Ishikawa (cell line): ENCODE data around the gene MAMDC4.

ENCODE experiments used
- CEBPB ChIP-seq: IDR thresholded peaks from 2 replicates; pipeline ENCODE4 v1.6.1; 2012
- CREB1 ChIP-seq: IDR thresholded peaks from 2 replicates; pipeline ENCODE4 v1.6.1; 2012; ENCODE audit warnings: low read depth
- EGR1 ChIP-seq: IDR thresholded peaks from 2 replicates; pipeline ENCODE4 v1.6.1; 2012
- EP300 ChIP-seq: IDR thresholded peaks from 2 replicates; pipeline ENCODE4 v1.6.1; 2012; ENCODE audit warnings: borderline replicate concordance
- FOXM1 ChIP-seq: IDR thresholded peaks from 2 replicates; pipeline ENCODE4 v1.6.1; 2012; ENCODE audit warnings: low read depth, borderline replicate concordance
- NFIC ChIP-seq: IDR thresholded peaks from 2 replicates; pipeline ENCODE4 v1.6.1; 2012
- RAD21 ChIP-seq: IDR thresholded peaks from 2 replicates; pipeline ENCODE4 v1.6.1; 2012; ENCODE audit warnings: low read depth
- TAF1 ChIP-seq: IDR thresholded peaks from 2 replicates; pipeline ENCODE4 v1.6.1; 2012; ENCODE audit warnings: low read depth, mild to moderate bottlenecking
- TCF12 ChIP-seq: IDR thresholded peaks from 2 replicates; pipeline ENCODE4 v1.6.1; 2012; ENCODE audit warnings: low read depth
- TEAD4 ChIP-seq: IDR thresholded peaks from 2 replicates; pipeline ENCODE4 v1.6.1; 2012
- USF1 ChIP-seq: IDR thresholded peaks from 2 replicates; pipeline ENCODE4 v1.6.1; 2012
- YY1 ChIP-seq: IDR thresholded peaks from 2 replicates; pipeline ENCODE4 v1.6.1; 2012; ENCODE audit warnings: low read depth
- ZBTB7A ChIP-seq: IDR thresholded peaks from 2 replicates; pipeline ENCODE4 v1.6.1; 2012; ENCODE audit warnings: low read depth
- TF ChIP-seq, protein P1 (sequence below): IDR thresholded peaks from 2 replicates; pipeline ENCODE4 v1.6.1; 2012
- TF ChIP-seq, protein P2 (sequence below): IDR thresholded peaks from 2 replicates; pipeline ENCODE4 v1.6.1; 2012; ENCODE audit warnings: low read depth, mild to moderate bottlenecking

Gene MAMDC4

DNA sequence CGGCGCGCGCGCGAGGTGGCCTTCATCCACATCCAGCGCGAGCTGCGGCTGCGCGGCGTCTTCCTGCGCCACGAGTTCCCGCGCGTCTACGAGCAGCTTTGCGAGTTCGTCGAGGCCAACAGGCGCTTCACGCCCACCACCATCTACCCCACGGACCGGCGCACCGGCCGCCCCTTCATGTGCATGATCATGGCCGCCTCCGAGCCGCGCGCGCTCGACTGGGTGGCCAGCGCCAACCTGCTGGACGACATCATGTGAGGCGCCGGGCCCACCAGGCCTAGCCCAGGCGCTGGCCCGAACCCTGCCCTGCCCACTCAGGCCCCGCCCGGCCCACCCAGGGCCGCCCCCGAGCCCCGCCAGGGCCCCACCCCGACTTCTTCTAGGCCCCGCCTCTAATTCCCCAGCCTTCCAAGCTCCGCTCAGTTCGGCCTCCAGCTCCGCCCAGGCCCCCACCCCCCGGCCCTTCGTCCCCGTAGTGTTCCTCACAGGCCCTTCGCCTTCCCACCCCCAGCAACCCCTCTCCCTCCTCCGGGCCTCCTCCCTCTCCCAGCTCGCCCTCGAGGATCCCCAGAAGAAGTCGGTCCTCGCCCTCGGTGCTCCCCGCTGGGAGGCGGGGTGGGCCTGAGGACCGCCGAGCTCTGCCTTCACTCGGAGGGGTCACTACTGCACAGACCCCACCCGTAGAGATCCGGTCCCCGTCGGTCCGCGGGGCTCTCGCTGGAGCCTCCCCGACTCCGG lies 4.9 kb upstream of the MAMDC4 start:
- no peak for TF ChIP-seq EP300
- no peak for TF ChIP-seq ZBTB7A
- no peak for TF ChIP-seq RAD21
- TF ChIP-seq USF1 = peak; percentile 48; the same call in 1 of the 2 replicates
- TF ChIP-seq, protein P1, sequence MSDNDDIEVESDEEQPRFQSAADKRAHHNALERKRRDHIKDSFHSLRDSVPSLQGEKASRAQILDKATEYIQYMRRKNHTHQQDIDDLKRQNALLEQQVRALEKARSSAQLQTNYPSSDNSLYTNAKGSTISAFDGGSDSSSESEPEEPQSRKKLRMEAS = peak; percentile 91
- 0 out of 2 replicates have a peak, but pooled peaks have one; percentile 5 for TF ChIP-seq TCF12
- TF ChIP-seq YY1 = peak; percentile 70
- TF ChIP-seq, protein P2, sequence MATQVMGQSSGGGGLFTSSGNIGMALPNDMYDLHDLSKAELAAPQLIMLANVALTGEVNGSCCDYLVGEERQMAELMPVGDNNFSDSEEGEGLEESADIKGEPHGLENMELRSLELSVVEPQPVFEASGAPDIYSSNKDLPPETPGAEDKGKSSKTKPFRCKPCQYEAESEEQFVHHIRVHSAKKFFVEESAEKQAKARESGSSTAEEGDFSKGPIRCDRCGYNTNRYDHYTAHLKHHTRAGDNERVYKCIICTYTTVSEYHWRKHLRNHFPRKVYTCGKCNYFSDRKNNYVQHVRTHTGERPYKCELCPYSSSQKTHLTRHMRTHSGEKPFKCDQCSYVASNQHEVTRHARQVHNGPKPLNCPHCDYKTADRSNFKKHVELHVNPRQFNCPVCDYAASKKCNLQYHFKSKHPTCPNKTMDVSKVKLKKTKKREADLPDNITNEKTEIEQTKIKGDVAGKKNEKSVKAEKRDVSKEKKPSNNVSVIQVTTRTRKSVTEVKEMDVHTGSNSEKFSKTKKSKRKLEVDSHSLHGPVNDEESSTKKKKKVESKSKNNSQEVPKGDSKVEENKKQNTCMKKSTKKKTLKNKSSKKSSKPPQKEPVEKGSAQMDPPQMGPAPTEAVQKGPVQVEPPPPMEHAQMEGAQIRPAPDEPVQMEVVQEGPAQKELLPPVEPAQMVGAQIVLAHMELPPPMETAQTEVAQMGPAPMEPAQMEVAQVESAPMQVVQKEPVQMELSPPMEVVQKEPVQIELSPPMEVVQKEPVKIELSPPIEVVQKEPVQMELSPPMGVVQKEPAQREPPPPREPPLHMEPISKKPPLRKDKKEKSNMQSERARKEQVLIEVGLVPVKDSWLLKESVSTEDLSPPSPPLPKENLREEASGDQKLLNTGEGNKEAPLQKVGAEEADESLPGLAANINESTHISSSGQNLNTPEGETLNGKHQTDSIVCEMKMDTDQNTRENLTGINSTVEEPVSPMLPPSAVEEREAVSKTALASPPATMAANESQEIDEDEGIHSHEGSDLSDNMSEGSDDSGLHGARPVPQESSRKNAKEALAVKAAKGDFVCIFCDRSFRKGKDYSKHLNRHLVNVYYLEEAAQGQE = no peak
- no peak for TF ChIP-seq CREB1

DNA sequence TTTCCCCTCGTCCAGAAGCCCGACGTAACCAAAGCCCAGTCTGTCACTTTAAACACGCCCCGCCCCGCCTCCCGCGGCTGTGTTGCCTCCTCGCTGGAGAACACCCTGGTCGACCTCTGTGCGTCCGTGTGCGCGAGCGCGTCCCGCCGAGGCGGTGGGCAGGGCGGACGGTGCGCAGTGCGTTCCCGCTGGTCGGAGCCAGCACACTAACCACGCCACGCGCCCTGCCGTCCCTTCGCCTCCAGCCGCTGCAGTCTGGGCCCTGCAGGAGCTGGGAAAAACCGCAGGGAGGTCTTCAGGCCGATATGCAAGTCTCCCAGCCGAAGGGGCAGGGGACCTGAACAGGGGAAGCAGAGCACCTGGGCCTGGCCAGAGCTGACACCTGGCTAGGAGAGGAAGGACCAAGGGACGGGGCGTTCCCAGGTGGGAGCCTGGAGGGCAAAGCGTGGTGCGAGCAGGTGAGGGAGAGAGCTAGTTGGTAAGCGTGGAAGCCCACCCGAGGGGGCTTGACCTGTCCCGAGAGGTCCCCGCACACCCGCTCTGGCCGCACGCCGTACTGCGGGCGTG lies 4.2 kb upstream of the MAMDC4 start:
- TF ChIP-seq USF1 (peak; percentile 3; the same call in 1 of the 2 replicates), TAF1 (peak; percentile 69), EGR1 (no peak), RAD21 (no peak), FOXM1 (no peak), NFIC (peak; percentile 22; the same call in 1 of the 2 replicates), EP300 (no peak; the same call in 1 of the 2 replicates), TCF12 (0 out of 2 replicates have a peak, but pooled peaks have one; percentile 6), TEAD4 (0 out of 2 replicates have a peak, but pooled peaks have one; percentile 1), CREB1 (no peak), YY1 (peak; percentile 55), ZBTB7A (peak; percentile 90; the same call in 1 of the 2 replicates), CEBPB (no peak)
- TF ChIP-seq, protein P1 = peak; percentile 91
- TF ChIP-seq, protein P2 = no peak

DNA sequence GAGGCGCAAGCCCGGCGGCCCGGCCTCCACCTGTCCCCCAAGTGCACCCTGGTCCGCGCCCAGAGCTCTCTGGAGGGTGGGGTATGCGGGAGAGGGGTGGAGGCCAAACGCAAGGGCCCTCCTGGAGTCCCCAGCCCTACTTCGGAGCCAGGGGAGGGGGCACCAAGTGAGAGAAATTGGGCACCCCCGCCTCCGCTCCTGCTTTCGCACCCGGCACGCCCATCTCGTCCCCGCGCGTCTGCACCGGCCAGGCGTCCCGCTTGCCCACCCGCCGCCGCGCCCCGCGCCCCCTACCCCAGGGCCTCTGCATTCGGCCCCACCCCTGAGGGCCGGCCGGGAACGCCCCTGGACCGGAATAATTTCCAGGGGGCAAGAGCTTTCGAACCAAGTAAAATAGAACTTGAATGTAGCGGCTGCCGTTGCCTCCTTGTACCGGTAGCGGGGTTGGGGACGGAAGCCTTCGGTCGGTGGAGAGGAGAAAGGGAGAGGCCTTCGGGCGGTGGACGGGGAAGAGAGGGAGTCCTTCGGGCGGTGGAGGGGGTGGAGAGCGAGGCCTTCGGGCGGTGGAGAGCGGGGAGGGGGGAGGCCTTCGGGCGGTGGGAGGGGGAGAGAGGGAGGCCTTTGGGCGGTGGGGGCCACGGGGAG lies 3.6 kb upstream of the MAMDC4 start:
- TF ChIP-seq ZBTB7A = peak; percentile 95
- TF ChIP-seq YY1 = no peak
- no peak; the same call in 1 of the 2 replicates for TF ChIP-seq TCF12
- no peak for TF ChIP-seq FOXM1
- TF ChIP-seq CREB1 = no peak

DNA sequence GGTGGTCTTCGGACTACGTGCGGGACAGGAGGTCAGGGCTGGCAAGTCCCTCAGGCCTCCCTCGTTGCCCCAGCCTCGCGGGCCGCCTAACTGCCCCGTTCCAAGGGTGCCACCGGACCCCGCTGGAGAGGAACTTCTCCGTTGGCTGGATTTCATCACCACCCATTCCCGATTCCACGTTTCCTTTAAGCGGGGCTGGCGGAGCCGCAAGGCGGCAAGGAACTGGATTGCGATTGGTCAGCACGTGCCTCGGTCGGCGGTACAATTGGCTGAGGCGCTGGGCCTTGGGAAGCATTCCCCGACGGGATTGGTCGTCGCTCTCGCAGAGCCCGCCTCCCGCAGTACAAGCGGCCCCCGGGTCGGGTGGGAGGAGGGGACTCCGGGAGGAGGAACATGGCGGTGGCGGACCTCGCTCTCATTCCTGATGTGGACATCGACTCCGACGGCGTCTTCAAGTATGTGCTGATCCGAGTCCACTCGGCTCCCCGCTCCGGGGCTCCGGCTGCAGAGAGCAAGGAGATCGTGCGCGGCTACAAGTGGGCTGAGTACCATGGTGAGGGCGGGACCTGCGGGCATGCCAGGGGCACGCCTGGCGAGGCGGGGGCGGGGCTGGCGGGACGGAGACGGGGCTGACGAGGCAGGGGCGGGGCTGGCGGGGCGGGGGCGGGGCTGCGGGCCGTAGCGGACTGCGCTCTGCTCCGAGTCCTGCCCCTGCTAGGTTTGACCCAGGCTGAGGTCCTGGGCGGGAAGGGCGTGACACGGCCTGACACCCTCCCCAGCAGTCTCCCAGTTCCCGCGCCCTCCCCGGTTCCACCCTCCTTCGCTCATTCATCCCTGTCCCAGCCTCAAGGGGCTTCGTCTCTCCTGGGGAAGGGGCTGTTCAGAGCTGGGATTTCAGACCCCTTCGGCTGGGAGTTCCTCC lies 2.8 kb upstream of the MAMDC4 start, which contains the start of gene PHPT1:
Gene PHPT1, plus strand, starts transcription at position 372 of the 922 bp plus-strand sequence. Its CDS starts 22 bp downstream, at position 394.
- TF ChIP-seq, protein P1 = peak; percentile 95
- peak; percentile 69 for TF ChIP-seq TCF12
- TF ChIP-seq TEAD4 = peak; percentile 39
- TF ChIP-seq EGR1 = no peak
- no peak for TF ChIP-seq ZBTB7A
- TF ChIP-seq CREB1 = peak; percentile 45
- TF ChIP-seq RAD21 = no peak
- peak; percentile 30; the same call in 1 of the 2 replicates for TF ChIP-seq NFIC
- TF ChIP-seq TAF1 = peak; percentile 68
- no peak for TF ChIP-seq EP300
- TF ChIP-seq, protein P2 = no peak
- no peak for TF ChIP-seq FOXM1
- TF ChIP-seq USF1 = peak; percentile 87
- peak; percentile 85 for TF ChIP-seq CEBPB
- TF ChIP-seq YY1 = peak; percentile 84
